GM13976 (cell line): ENCODE results near the gene RCAN2.

ENCODE experiments used
- DNase-seq: peaks from one replicate; pipeline ENCODE4 v3.0.0; 2012; ENCODE audit warnings: low spot score
- CTCF ChIP-seq: IDR thresholded peaks from 2 replicates; pipeline ENCODE4 v1.5.1; 2012; ENCODE audit warnings: borderline replicate concordance, mild to moderate bottlenecking; ENCODE audit not compliant: insufficient read depth; ENCODE audit errors: extremely low read depth, missing control alignments, control extremely low read depth
- in situ Hi-C: fragments of 300-500 bp; cut with MboI; formaldehyde crosslinking; loops from one replicate; pipeline ENCODE4 v1.12.0; 2022; ENCODE audit warnings: low sequenced_read_pairs, mixed read lengths, inconsistent platforms; ENCODE audit not compliant: unreplicated experiment

Gene RCAN2

GRCh38 chr6:46305833-46306232, 185.4 kb downstream of the RCAN2 start:
- in situ Hi-C loops, result no loop called here
- DNase-seq, result no peak
- TF ChIP-seq CTCF, result no peak

GRCh38 chr6:46305236-46305635, 186.0 kb downstream of the RCAN2 start:
- in situ Hi-C loops, result no loop called here
- DNase-seq, result no peak
- TF ChIP-seq CTCF, result no peak

GRCh38 chr6:46302816-46303215, 188.4 kb downstream of the RCAN2 start:
- TF ChIP-seq CTCF, result no peak
- in situ Hi-C loops, result no loop called here
- no peak for DNase-seq

GRCh38 chr6:46302176-46302575, 189.1 kb downstream of the RCAN2 start:
- DNase-seq, result no peak
- no peak for TF ChIP-seq CTCF
- in situ Hi-C loops, result no loop called here

- in situ Hi-C loops, result no loop called here
- no peak for TF ChIP-seq CTCF
- no peak for DNase-seq
Measured at GRCh38 chr6:46299253-46299652, 192.0 kb downstream of the RCAN2 start.

- in situ Hi-C loops, result no loop called here
- no peak for DNase-seq
- TF ChIP-seq CTCF, result no peak
Measured at GRCh38 chr6:46296586-46296985, 194.7 kb downstream of the RCAN2 start.
